T-cell (primary cell): ENCODE results near the gene KCNIP4. TPM values are rescaled to one million over a fixed set of nuclear protein-coding genes. Genes with fewer than 3 reads are reported as not detected.

ENCODE experiments used
- ATAC-seq, 4 experiments: fragments of 200-7000 bp in 3 of 4; fragments of 150-1000 bp in 1 of 4; cut with Tn5 transposase; replicated peaks in 1 of 4; 1 replicate in 3 of 4; 2 replicates in 1 of 4; pipeline ENCODE4 v1.10.0; 2021; ENCODE audit warnings: moderate library complexity in 3 of 4, mild to moderate bottlenecking in 2 of 4, moderate number of reproducible peaks in 1 of 4
- CTCF ChIA-PET, 2 donors: fragments of 300-600 bp; sonication (Branson Sonifier 250); formaldehyde crosslinking; loops; one replicate each; lab custom pipeline; 2022; ENCODE audit warnings: antibody characterized with exemption in 2 of 2; lab: Charles Lee
- POLR2A ChIA-PET, 2 donors: fragments of 300-600 bp; sonication (Branson Sonifier 250); formaldehyde crosslinking; loops; one replicate each; lab custom pipeline; 2022; ENCODE audit warnings: antibody characterized with exemption in 2 of 2; lab: Charles Lee
- DNase-seq, 35 experiments: peaks; one replicate each; pipeline versions ENCODE4 v3.0.0 to v3.0.0-alpha.2; 2013 to 2023
- H3K27ac ChIP-seq: one replicate; pipeline ENCODE4 v1.5.1; 2013; ENCODE audit warnings: low read length
- H3K27me3 ChIP-seq, 2 experiments: replicated peaks in 1 of 2; 1 replicate in 1 of 2; 2 replicates in 1 of 2; pipeline versions ENCODE4 v1.6.1 to v1.7.0; 2013; ENCODE audit warnings: low read length in 1 of 2, mixed read lengths in 1 of 2; ENCODE audit not compliant: control insufficient read depth in 2 of 2, insufficient read depth in 2 of 2; ENCODE audit errors: extremely low read depth in 1 of 2
- H3K36me3 ChIP-seq, 2 donors: 1 replicate in 1 of 2; 2 replicates in 1 of 2; pipeline versions ENCODE4 v1.6.1 to v1.7.0; 2013; ENCODE audit warnings: low read length in 1 of 2; ENCODE audit not compliant: control insufficient read depth in 2 of 2, insufficient read depth in 1 of 2; ENCODE audit errors: extremely low read depth in 1 of 2
- H3K4me1 ChIP-seq, 2 experiments: 1 replicate in 1 of 2; 2 replicates in 1 of 2; pipeline versions ENCODE4 v1.6.1 to v1.7.0; 2013; ENCODE audit warnings: low read length in 2 of 2, mixed read lengths in 1 of 2; ENCODE audit not compliant: insufficient read depth in 2 of 2, control insufficient read depth in 1 of 2; ENCODE audit errors: extremely low read depth in 1 of 2
- H3K4me3 ChIP-seq, 2 donors: 1 replicate in 1 of 2; 2 replicates in 1 of 2; pipeline versions ENCODE4 v1.5.1 to v1.7.0; 2013; ENCODE audit warnings: mild to moderate bottlenecking in 2 of 2, low read length in 1 of 2, moderate library complexity in 1 of 2; ENCODE audit not compliant: control insufficient read depth in 1 of 2; ENCODE audit errors: extremely low read depth in 1 of 2
- H3K9me3 ChIP-seq: 2 replicates; pipeline ENCODE4 v1.7.0; 2013
- H3K27ac Mint-ChIP-seq, 2 donors: one replicate each; pipeline ENCODE4 v1.8.0; 2020 to 2021; ENCODE audit warnings: mild to moderate bottlenecking in 2 of 2, mixed read lengths in 2 of 2
- H3K27me3 Mint-ChIP-seq, 2 donors: one replicate each; pipeline ENCODE4 v1.8.0; 2021 to 2022; ENCODE audit warnings: mixed read lengths in 2 of 2
- H3K36me3 Mint-ChIP-seq: one replicate; pipeline ENCODE4 v1.8.0; 2021; ENCODE audit warnings: mixed read lengths
- H3K4me1 Mint-ChIP-seq, 3 donors: one replicate each; pipeline ENCODE4 v1.8.0; 2020 to 2022; ENCODE audit warnings: mixed read lengths in 3 of 3, mild to moderate bottlenecking in 1 of 3
- H3K4me3 Mint-ChIP-seq, 3 donors: one replicate each; pipeline ENCODE4 v1.8.0; 2020 to 2022; ENCODE audit warnings: mild to moderate bottlenecking in 3 of 3, mixed read lengths in 3 of 3, moderate library complexity in 3 of 3
- H3K9me3 Mint-ChIP-seq, 3 donors: one replicate each; pipeline ENCODE4 v1.8.0; 2020 to 2022; ENCODE audit warnings: mixed read lengths in 3 of 3
- WGBS: methylation state at CpG from one replicate; pipeline ENCODE4 v1.1.5; 2013; ENCODE audit warnings: missing lambda C conversion rate; ENCODE audit not compliant: insufficient coverage; 5-methylcytosine and 5-hydroxymethylcytosine counted together
- total RNA-seq, 35 experiments: library from RNA in 6 of 35; stranded (reverse) in 6 of 35; fragments of 120-200 nt in 1 of 35; gene quantifications; one replicate each; pipeline versions ENCODE4 v1.2.1 to v1.2.4 and lab custom pipeline; 2013 to 2026

KCNIP4 gene
- total RNA-seq, 5 donors from 2014 or later (not counting 1 experiment from before 2014, with no cell fraction given) = not detected

DNA sequence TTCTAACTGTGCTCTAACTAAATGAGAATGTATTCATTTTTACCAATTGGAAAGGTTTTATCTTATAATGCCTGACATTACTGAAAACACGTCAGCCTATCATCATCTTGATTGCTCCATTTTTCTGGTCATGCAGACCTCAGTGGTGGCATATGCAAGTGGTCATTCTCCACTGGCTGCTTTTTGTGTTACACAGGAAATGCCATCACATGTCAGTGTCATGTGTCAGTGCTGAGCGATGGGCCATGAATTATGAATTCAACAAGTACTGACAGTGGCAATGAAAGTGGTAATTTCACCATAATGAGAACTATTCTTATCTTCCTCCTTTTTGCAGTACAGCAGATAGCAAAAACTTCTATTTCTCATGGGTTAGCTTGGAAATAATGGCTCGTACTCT is 1057.8 kb downstream of the KCNIP4 start:
- no peak overlapping the region for H3K27ac ChIP-seq
- H3K27me3 ChIP-seq = no peaks in the 10 kb centered on the region
- H3K4me3 ChIP-seq = no peak overlapping the region
- no peak for DNase-seq
- H3K36me3 Mint-ChIP-seq = no peaks in the 10 kb centered on the region
- H3K36me3 ChIP-seq = no peaks in the 10 kb centered on the region
- H3K9me3 ChIP-seq = no peaks in the 10 kb centered on the region
- ChIA-PET CTCF (no interaction called here), POLR2A (no interaction called here)
- no peak overlapping the region for H3K4me3 Mint-ChIP-seq
- no peak overlapping the region for H3K27ac Mint-ChIP-seq
- 67% methylated on average over 1 of the region's 3 CpGs for WGBS
- no peaks in the 10 kb centered on the region for H3K4me1 ChIP-seq
- peaks cover 0 to 3% (median 0%) of the 10 kb centered on the region in 3 donors for H3K4me1 Mint-ChIP-seq
- peaks cover 0 to 12% (median 11%) of the 10 kb centered on the region in 3 donors for H3K9me3 Mint-ChIP-seq
- H3K27me3 Mint-ChIP-seq = no peaks in the 10 kb centered on the region
- no peak for ATAC-seq

DNA sequence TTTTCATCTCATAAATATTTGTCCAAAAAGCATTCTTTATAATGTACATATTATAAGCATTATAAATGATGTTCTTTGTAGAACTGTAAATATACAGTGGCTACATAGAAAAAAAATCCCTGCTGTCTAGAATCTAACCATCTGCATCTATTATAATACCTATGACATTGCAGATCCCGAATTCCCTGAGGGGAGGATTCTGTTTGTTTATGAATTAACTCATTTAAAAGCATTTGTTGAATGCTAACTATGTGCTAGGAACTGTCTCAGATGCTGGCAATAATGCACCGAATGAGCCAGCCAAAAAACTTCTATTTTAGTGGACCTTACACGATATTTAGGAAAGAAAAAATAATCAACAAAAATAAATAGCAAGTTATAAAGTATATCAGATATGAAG is 1058.7 kb downstream of the KCNIP4 start:
- H3K4me1 ChIP-seq = no peaks in the 10 kb centered on the region
- H3K4me3 ChIP-seq = no peak overlapping the region
- Mint-ChIP-seq H3K9me3 (peaks cover 0 to 12% (median 12%) of the 10 kb centered on the region in 3 donors), H3K4me1 (no peaks in the 10 kb centered on the region), H3K27me3 (no peaks in the 10 kb centered on the region), H3K27ac (no peak overlapping the region), H3K36me3 (no peaks in the 10 kb centered on the region), H3K4me3 (no peak overlapping the region)
- no CpG with 5 or more reads among the region's 3 CpGs for WGBS
- CTCF ChIA-PET = no interaction called here
- no peaks in the 10 kb centered on the region for H3K36me3 ChIP-seq
- no peak overlapping the region for H3K27ac ChIP-seq
- H3K9me3 ChIP-seq = no peaks in the 10 kb centered on the region
- ATAC-seq = no peak
- POLR2A ChIA-PET = no interaction called here
- no peak for DNase-seq
- no peaks in the 10 kb centered on the region for H3K27me3 ChIP-seq

- H3K27me3 Mint-ChIP-seq = no peaks in the 10 kb centered on the region
- no peaks in the 10 kb centered on the region for H3K36me3 Mint-ChIP-seq
- no peak overlapping the region for H3K4me3 Mint-ChIP-seq
- Histone ChIP-seq H3K4me3 (no peak overlapping the region), H3K36me3 (no peaks in the 10 kb centered on the region), H3K27me3 (no peaks in the 10 kb centered on the region), H3K9me3 (no peaks in the 10 kb centered on the region), H3K27ac (no peak overlapping the region), H3K4me1 (no peaks in the 10 kb centered on the region)
- H3K9me3 Mint-ChIP-seq = peaks cover 0 to 14% (median 11%) of the 10 kb centered on the region in 3 donors
- H3K27ac Mint-ChIP-seq = no peak overlapping the region
- DNase-seq (no peak), ATAC-seq (no peak)
- WGBS = 60% methylated on average over 1 of the region's 3 CpGs
- POLR2A ChIA-PET = no interaction called here
- CTCF ChIA-PET = no interaction called here
- peaks cover 0 to 4% (median 0%) of the 10 kb centered on the region in 3 donors for H3K4me1 Mint-ChIP-seq
These were observed 1064.9 kb downstream of the KCNIP4 start for GRCh38 chr4:20883677-20884076.

DNA sequence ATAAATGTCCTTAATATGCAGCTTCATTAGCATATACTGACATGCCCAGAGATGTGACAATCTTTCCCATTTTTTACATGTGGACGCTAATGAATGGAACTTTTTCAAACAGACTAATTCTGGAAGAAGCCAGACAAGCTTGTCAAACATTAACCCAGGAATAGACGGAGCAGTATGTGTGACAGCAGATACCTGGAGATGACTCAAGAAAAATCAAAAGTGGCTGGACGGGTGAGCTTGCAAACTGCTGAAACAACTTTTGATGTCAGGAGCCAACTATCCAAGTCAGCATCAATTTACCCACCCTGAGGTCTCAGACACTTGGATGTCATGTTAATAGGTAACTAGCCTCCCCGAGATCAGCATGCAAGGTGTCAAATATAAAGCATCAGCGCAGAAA is 1065.3 kb downstream of the KCNIP4 start:
- Mint-ChIP-seq H3K4me1 (peaks cover 0 to 4% (median 0%) of the 10 kb centered on the region in 3 donors), H3K4me3 (no peak overlapping the region), H3K9me3 (peaks cover 0 to 19% (median 11%) of the 10 kb centered on the region in 3 donors), H3K27me3 (no peaks in the 10 kb centered on the region), H3K36me3 (no peaks in the 10 kb centered on the region), H3K27ac (no peak overlapping the region)
- ChIA-PET CTCF (no interaction called here), POLR2A (no interaction called here)
- no peaks in the 10 kb centered on the region for H3K4me1 ChIP-seq
- no peaks in the 10 kb centered on the region for H3K9me3 ChIP-seq
- H3K36me3 ChIP-seq = no peaks in the 10 kb centered on the region
- no peak overlapping the region for H3K27ac ChIP-seq
- no peaks in the 10 kb centered on the region for H3K27me3 ChIP-seq
- no peak overlapping the region for H3K4me3 ChIP-seq
- 77% methylated on average over 4 of the region's 5 CpGs for WGBS
- ATAC-seq (no peak), DNase-seq (no peak)

- no peaks in the 10 kb centered on the region for H3K4me1 ChIP-seq
- Mint-ChIP-seq H3K9me3 (peaks cover 0 to 20% (median 11%) of the 10 kb centered on the region in 3 donors), H3K27ac (peak overlapping the region in 1 of 2 donors; percentile 63), H3K36me3 (no peaks in the 10 kb centered on the region), H3K4me1 (peaks cover 0 to 4% (median 0%) of the 10 kb centered on the region in 3 donors), H3K27me3 (no peaks in the 10 kb centered on the region), H3K4me3 (peak overlapping the region in 1 of 3 donors; percentile 21)
- WGBS = 61% methylated on average over 10 of the region's 11 CpGs
- POLR2A ChIA-PET = interaction anchor here in 1 of 2 donors (0.7 kb wide), 1 partner anchor 121 kb away, joined by 3 read pairs; no protein-coding TSS in a partner anchor
- no peak overlapping the region for H3K4me3 ChIP-seq
- DNase-seq (no peak), ATAC-seq (no peak)
- CTCF ChIA-PET = no interaction called here
- no peaks in the 10 kb centered on the region for H3K9me3 ChIP-seq
- H3K27ac ChIP-seq = no peak overlapping the region
- H3K36me3 ChIP-seq = no peaks in the 10 kb centered on the region
- H3K27me3 ChIP-seq = no peaks in the 10 kb centered on the region
These were observed 1066.1 kb downstream of the KCNIP4 start for GRCh38 chr4:20882500-20882899.

GRCh38 chr4:20881658-20882057 is 1066.9 kb downstream of the KCNIP4 start:
- POLR2A ChIA-PET = no interaction called here
- H3K27ac ChIP-seq = no peak overlapping the region
- H3K27me3 ChIP-seq = no peaks in the 10 kb centered on the region
- no CpG with 5 or more reads among the region's 2 CpGs for WGBS
- Mint-ChIP-seq H3K27me3 (no peaks in the 10 kb centered on the region), H3K27ac (no peak overlapping the region), H3K36me3 (no peaks in the 10 kb centered on the region), H3K9me3 (peaks cover 2 to 20% (median 5%) of the 10 kb centered on the region in 3 donors), H3K4me3 (no peak overlapping the region), H3K4me1 (peaks cover 0 to 4% (median 0%) of the 10 kb centered on the region in 3 donors)
- no peaks in the 10 kb centered on the region for H3K4me1 ChIP-seq
- CTCF ChIA-PET = no interaction called here
- H3K36me3 ChIP-seq = no peaks in the 10 kb centered on the region
- no peaks in the 10 kb centered on the region for H3K9me3 ChIP-seq
- ATAC-seq (no peak), DNase-seq (no peak)
- H3K4me3 ChIP-seq = no peak overlapping the region

- ChIA-PET CTCF (no interaction called here), POLR2A (no interaction called here)
- no peak overlapping the region for H3K4me3 Mint-ChIP-seq
These were observed 1069.8 kb downstream of the KCNIP4 start for GRCh38 chr4:20878806-20879205.

More at GRCh38 chr4:20878806-20879205, 1069.8 kb downstream of the KCNIP4 start:
- Mint-ChIP-seq H3K4me1 (peaks cover 0 to 4% (median 0%) of the 10 kb centered on the region in 3 donors), H3K27me3 (no peaks in the 10 kb centered on the region), H3K36me3 (no peaks in the 10 kb centered on the region), H3K27ac (no peak overlapping the region), H3K9me3 (peaks cover 2 to 13% (median 4%) of the 10 kb centered on the region in 3 donors)
- no peak overlapping the region for H3K27ac ChIP-seq
- DNase-seq (no peak), ATAC-seq (no peak)
- no peak overlapping the region for H3K4me3 ChIP-seq
- no peaks in the 10 kb centered on the region for H3K9me3 ChIP-seq
- WGBS = 71% methylated on average over 2 of the region's 5 CpGs
- no peaks in the 10 kb centered on the region for H3K4me1 ChIP-seq
- no peaks in the 10 kb centered on the region for H3K36me3 ChIP-seq
- H3K27me3 ChIP-seq = no peaks in the 10 kb centered on the region
